Tibial nerve (tissue), 4 donors: Measurements from ENCODE around the gene GMPR2.

Experiments used
- CTCF ChIP-seq, 5 experiments: fragments of 200-600 bp in 3 of 5; fragments of 450-650 bp in 2 of 5; sonication (generic) in 3 of 5; IDR thresholded peaks; one replicate each; pipeline ENCODE4 v1.5.1; 2016 to 2019; ENCODE audit warnings: antibody characterized with exemption in 5 of 5, mild to moderate bottlenecking in 3 of 5, moderate library complexity in 2 of 5
- EP300 ChIP-seq, 2 donors: sonication (generic); formaldehyde crosslinking; IDR thresholded peaks; one replicate each; pipeline ENCODE4 v1.6.1; 2017; ENCODE audit warnings: antibody characterized with exemption in 2 of 2, mild to moderate bottlenecking in 1 of 2
- POLR2A ChIP-seq, 2 donors: fragments of 450-650 bp; IDR thresholded peaks; one replicate each; pipeline ENCODE4 v1.6.1; 2017; ENCODE audit warnings: antibody characterized with exemption in 2 of 2, mild to moderate bottlenecking in 2 of 2, moderate library complexity in 2 of 2

DNA sequence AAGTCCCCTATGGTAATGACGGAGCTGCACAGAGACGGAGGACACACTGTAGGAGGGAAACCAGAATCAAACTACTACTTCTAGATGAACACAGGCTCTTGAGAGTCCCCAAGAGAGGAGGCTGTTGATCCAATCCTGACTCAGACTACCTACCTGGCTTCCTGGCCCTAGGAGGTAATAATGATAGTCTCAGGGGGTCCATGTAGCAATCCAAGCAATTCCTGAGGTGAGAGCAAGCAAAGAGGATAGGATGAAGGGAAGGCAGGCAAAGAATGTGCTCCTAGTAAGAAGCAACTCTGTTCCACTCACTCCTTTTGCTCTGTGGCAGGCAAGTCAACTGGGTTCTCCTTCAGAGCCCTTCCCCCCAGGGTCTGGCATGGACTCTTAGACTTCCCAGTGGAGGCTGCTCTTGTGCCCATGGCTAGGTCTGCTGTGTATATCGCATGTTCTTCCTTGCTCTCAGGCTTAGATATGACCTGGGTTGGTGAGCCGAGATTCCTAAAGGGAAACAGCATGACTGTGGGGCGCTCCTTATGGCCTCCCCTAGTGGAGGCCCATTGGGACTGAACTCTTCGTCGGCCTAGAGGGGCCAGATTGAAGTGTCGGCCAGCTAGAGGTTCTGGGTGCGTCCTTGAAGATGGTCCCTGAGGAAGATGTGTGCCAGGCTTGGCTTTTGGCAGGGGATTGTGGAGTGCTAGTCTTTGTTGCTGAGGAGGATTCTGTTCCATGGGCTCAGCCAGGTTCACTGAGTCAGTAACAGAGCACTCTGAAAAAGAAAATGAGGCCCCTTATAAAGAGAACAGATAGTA lies 7.6 kb downstream of the GMPR2 start:
- TF ChIP-seq CTCF (IDR thresholded peaks at IDR 0.05) = no peak
- TF ChIP-seq POLR2A (IDR thresholded peaks at IDR 0.05) = no peak
- no peak for TF ChIP-seq EP300 (IDR thresholded peaks at IDR 0.05)
